Measurements from ENCODE around the gene AZIN2.

The AZIN2 gene

GRCh38 chr1:33157131-33157530, 76.2 kb downstream of the AZIN2 start:
- TF ChIP-seq CTCF (conservative IDR thresholded peaks at IDR 0.05; ENCODE audit: control insufficient read depth, insufficient read depth, low read depth, low read length), result no peak
- no peak overlapping the region for H3K4me3 ChIP-seq (ENCODE audit: control insufficient read depth, low read depth, low read length)
- no peak for DNase-seq (ENCODE audit: low read depth)

GRCh38 chr1:33158366-33158765, 77.4 kb downstream of the AZIN2 start:
- no peak overlapping the region for H3K4me3 ChIP-seq (ENCODE audit: control insufficient read depth, low read depth, low read length)
- no peak for DNase-seq (ENCODE audit: low read depth)
- TF ChIP-seq CTCF (conservative IDR thresholded peaks at IDR 0.05; ENCODE audit: control insufficient read depth, insufficient read depth, low read depth, low read length), result no peak

- H3K4me3 ChIP-seq (ENCODE audit: control insufficient read depth, low read depth, low read length), result no peak overlapping the region
- no peak for DNase-seq (ENCODE audit: low read depth)
- no peak for TF ChIP-seq CTCF (conservative IDR thresholded peaks at IDR 0.05; ENCODE audit: control insufficient read depth, insufficient read depth, low read depth, low read length)
These were observed 78.6 kb downstream of the AZIN2 start for GRCh38 chr1:33159577-33159976.

GRCh38 chr1:33161061-33161681, 80.2 kb downstream of the AZIN2 start:
- no peak overlapping the region for H3K4me3 ChIP-seq (ENCODE audit: control insufficient read depth, low read depth, low read length)
- DNase-seq (ENCODE audit: low read depth), result no peak
- no peak for TF ChIP-seq CTCF (conservative IDR thresholded peaks at IDR 0.05; ENCODE audit: control insufficient read depth, insufficient read depth, low read depth, low read length)

GRCh38 chr1:33162141-33162540, 81.2 kb downstream of the AZIN2 start:
- TF ChIP-seq CTCF (conservative IDR thresholded peaks at IDR 0.05; ENCODE audit: control insufficient read depth, insufficient read depth, low read depth, low read length), result no peak
- no peak overlapping the region for H3K4me3 ChIP-seq (ENCODE audit: control insufficient read depth, low read depth, low read length)
- DNase-seq (ENCODE audit: low read depth), result no peak

- DNase-seq (ENCODE audit: low read depth), result no peak
- no peak for TF ChIP-seq CTCF (conservative IDR thresholded peaks at IDR 0.05; ENCODE audit: control insufficient read depth, insufficient read depth, low read depth, low read length)
- no peak overlapping the region for H3K4me3 ChIP-seq (ENCODE audit: control insufficient read depth, low read depth, low read length)
These were observed 82.9 kb downstream of the AZIN2 start for GRCh38 chr1:33163621-33164519.
